ENCODE data around the gene RBM33. TPM values are rescaled to one million over a fixed set of nuclear protein-coding genes. Genes with fewer than 3 reads are reported as not detected.
A peak's percentile ranks its signal among the peaks of the same experiment; 100 is the strongest.
"Not testable (repeated sequence)": the region's sequence is repeated elsewhere in the genome, so short reads cannot be mapped to it uniquely, and the experiment has no call there.

RBM33 gene
- total and polyA plus RNA-seq, 4 experiments from 2014 or later: 17.2 to 167 (median 113) TPM

GRCh38 chr7:155612658-155613057 lies 31.8 kb upstream of the RBM33 start:
- H3K27ac ChIP-seq (ENCODE audit: low read depth, low read length): no peak overlapping the region
- intact Hi-C loops (cut with micrococcal nuclease): no loop called here
- POLR2A ChIA-PET (ENCODE audit: partially characterized antibody): no interaction called here
- no peaks in the 10 kb centered on the region for H3K27me3 ChIP-seq (ENCODE audit: insufficient read depth, low read length)
- no peaks in the 10 kb centered on the region for H3K4me1 ChIP-seq (ENCODE audit: insufficient read depth, low read length)
- CTCF ChIA-PET (ENCODE audit: partially characterized antibody): interaction anchor here (0.8 to 3.0 kb wide), 3 partner anchors 9 to 122 kb away, joined by 3 to 25 read pairs (median 4); no protein-coding TSS in a partner anchor
- H3K4me3 ChIP-seq (ENCODE audit: low read length in 2 of 2): no peak overlapping the region
- no peak overlapping the region for H3K4me3 Mint-ChIP-seq
- H3K4me1 Mint-ChIP-seq: peaks cover 0 to 1% (median 0%) of the 10 kb centered on the region in 4 donors
- peaks cover 4 to 10% of the 10 kb centered on the region in 2 donors for H3K27me3 Mint-ChIP-seq
- DNase-seq: no peak
- H3K9me3 ChIP-seq (ENCODE audit: control insufficient read depth in 1 of 2, low read length in 2 of 2): no peaks in the 10 kb centered on the region
- peaks cover 0 to 9% (median 0%) of the 10 kb centered on the region in 8 donors for H3K9me3 Mint-ChIP-seq
- H3K27ac Mint-ChIP-seq: no peak overlapping the region
- no peaks in the 10 kb centered on the region for H3K36me3 ChIP-seq (ENCODE audit: insufficient read depth, low read length)
- H3K36me3 Mint-ChIP-seq: peaks cover 0 to 10% of the 10 kb centered on the region in 2 donors

DNA sequence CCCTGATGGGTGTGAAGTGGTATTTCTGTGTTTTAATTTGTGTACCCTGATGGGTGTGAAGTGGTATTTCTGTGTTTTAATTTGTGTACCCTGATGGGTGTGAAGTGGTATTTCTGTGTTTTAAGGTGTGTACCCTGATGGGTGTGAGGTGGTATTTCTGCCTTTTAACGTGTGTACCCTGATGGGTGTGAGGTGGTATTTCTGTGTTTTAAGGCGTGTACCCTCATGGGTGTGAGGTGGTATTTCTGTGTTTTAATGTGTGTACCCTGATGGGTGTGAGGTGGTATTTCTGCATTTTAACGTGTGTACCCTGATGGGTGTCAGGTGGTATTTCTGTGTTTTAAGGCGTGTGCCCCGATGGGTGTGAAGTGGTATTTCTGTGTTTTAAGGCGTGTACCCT lies 29.4 kb upstream of the RBM33 start:
- CTCF ChIA-PET (ENCODE audit: partially characterized antibody); H3K4me1 Mint-ChIP-seq; H3K9me3 ChIP-seq (ENCODE audit: control insufficient read depth in 1 of 2, low read length in 2 of 2); H3K4me1 ChIP-seq (ENCODE audit: insufficient read depth, low read length); intact Hi-C loops (cut with micrococcal nuclease); POLR2A ChIA-PET (ENCODE audit: partially characterized antibody); H3K27ac ChIP-seq (ENCODE audit: low read depth, low read length); DNase-seq; H3K4me3 ChIP-seq (ENCODE audit: low read length in 2 of 2); H3K27me3 ChIP-seq (ENCODE audit: insufficient read depth, low read length); H3K9me3 Mint-ChIP-seq; H3K36me3 ChIP-seq (ENCODE audit: insufficient read depth, low read length); H3K36me3 Mint-ChIP-seq; H3K4me3 Mint-ChIP-seq: not testable (repeated sequence)
- H3K27ac Mint-ChIP-seq: peak overlapping the region in 1 of 7 donors; percentile 11
- H3K27me3 Mint-ChIP-seq: peaks cover 2 to 10% of the 10 kb centered on the region in 2 donors

DNA sequence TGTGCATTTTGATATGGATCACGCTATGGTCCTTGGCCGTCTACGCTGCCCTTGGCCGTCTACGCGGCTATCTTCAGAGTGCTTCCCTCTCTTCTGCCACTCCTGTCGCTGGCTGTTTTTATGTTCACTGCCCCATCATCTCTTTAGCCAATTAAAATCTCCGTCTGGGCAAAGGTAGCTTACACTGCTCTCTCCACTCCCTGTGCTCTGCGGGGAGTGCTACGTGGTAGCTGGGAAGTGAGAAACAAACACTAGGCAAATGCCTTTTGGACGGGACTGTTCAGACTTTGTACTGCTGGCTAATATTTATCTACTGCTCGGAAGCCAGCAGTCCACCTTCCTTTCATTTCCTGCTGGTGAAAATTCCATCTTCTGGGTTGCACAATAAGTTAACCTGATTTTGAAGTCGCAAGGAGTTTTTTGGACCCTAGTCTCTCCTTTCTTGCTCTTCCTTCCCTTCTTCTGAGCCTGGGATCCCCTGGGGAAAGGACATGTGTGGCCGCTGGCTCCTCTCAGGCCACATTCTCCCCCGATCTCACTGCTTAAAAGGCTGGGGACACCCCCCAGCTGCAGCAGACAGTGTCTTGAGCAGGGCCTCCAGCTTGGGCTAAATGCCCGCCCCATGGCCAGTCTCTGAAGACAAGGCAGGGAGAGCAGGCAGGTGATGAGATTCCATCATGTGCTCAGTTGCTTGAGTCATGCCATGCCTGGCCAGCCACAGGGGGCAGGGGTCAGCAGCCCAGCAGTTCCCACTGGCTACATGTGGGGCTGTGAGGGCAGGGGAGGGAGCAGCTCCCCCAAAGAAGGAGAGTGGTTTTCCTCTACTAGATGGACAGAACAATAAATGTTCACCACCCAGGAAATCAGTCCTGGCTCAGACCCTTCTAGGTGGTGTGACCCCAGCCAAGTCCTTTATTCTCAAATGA lies 25.5 kb upstream of the RBM33 start:
- Mint-ChIP-seq H3K36me3 (peaks cover 0 to 10% of the 10 kb centered on the region in 2 donors), H3K27ac (no peak overlapping the region), H3K4me1 (no peaks in the 10 kb centered on the region), H3K4me3 (no peak overlapping the region), H3K9me3 (peaks cover 0 to 9% (median 0%) of the 10 kb centered on the region in 8 donors), H3K27me3 (peaks cover 0 to 11% of the 10 kb centered on the region in 2 donors)
- no peaks in the 10 kb centered on the region for H3K9me3 ChIP-seq (ENCODE audit: control insufficient read depth in 1 of 2, low read length in 2 of 2)
- no peaks in the 10 kb centered on the region for H3K4me1 ChIP-seq (ENCODE audit: insufficient read depth, low read length)
- POLR2A ChIA-PET (ENCODE audit: partially characterized antibody): no interaction called here
- DNase-seq: no peak
- H3K4me3 ChIP-seq (ENCODE audit: low read length in 2 of 2): no peak overlapping the region
- CTCF ChIA-PET (ENCODE audit: partially characterized antibody): interaction anchor here (2.0 kb wide), 1 partner anchor 20 kb away, joined by 10 read pairs; no protein-coding TSS in a partner anchor
- no peak overlapping the region for H3K27ac ChIP-seq (ENCODE audit: low read depth, low read length)
- no peaks in the 10 kb centered on the region for H3K36me3 ChIP-seq (ENCODE audit: insufficient read depth, low read length)
- intact Hi-C loops (cut with micrococcal nuclease): no loop called here
- no peaks in the 10 kb centered on the region for H3K27me3 ChIP-seq (ENCODE audit: insufficient read depth, low read length)

DNA sequence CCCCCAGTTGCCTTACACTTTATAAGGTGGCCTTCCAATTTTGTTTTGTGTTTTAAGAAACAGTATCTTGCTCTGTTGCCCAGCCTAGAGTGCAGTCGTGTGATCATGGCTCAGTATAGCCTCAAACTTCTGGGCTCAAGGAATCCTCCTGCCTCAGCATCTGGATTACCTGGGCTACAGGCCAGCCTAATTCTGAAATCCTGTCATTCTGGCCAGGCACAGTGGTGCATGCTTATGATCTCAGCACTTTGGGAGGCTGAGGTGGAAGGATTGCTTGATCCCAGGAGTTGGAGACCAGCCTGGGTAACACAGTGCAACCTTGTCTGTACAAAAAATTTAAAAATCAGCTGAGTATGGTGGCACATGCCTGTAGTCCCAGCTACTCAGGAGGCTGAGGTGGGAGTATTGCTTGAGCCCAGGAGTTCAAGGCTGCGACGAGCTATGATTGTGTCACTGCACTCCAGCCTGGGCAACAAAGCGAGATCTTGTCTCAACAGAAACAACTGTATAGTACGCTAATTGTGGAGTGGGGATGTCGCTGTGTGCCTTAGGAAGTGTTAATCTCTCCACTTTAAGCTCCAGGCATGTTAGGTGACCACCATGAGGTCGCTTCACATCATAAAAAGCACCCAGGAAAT lies 24.7 kb upstream of the RBM33 start:
- Histone ChIP-seq H3K4me1 (ENCODE audit: insufficient read depth, low read length) (no peaks in the 10 kb centered on the region), H3K36me3 (ENCODE audit: insufficient read depth, low read length) (no peaks in the 10 kb centered on the region), H3K4me3 (ENCODE audit: low read length in 2 of 2) (no peak overlapping the region), H3K27me3 (ENCODE audit: insufficient read depth, low read length) (no peaks in the 10 kb centered on the region), H3K9me3 (ENCODE audit: control insufficient read depth in 1 of 2, low read length in 2 of 2) (no peaks in the 10 kb centered on the region), H3K27ac (ENCODE audit: low read depth, low read length) (no peak overlapping the region)
- H3K4me1 Mint-ChIP-seq: no peaks in the 10 kb centered on the region
- H3K36me3 Mint-ChIP-seq: peaks cover 0 to 9% of the 10 kb centered on the region in 2 donors
- CTCF ChIA-PET (ENCODE audit: partially characterized antibody): interaction anchor here (2.0 kb wide), 1 partner anchor 21 kb away, joined by 10 read pairs; no protein-coding TSS in a partner anchor
- POLR2A ChIA-PET (ENCODE audit: partially characterized antibody): interaction anchor here (0.5 kb wide), 1 partner anchor 9 kb away, joined by 3 read pairs; no protein-coding TSS in a partner anchor
- DNase-seq: no peak
- no peak overlapping the region for H3K27ac Mint-ChIP-seq
- peaks cover 0 to 8% (median 0%) of the 10 kb centered on the region in 8 donors for H3K9me3 Mint-ChIP-seq
- H3K4me3 Mint-ChIP-seq: no peak overlapping the region
- intact Hi-C loops (cut with micrococcal nuclease): no loop called here
- peaks cover 0 to 11% of the 10 kb centered on the region in 2 donors for H3K27me3 Mint-ChIP-seq

DNA sequence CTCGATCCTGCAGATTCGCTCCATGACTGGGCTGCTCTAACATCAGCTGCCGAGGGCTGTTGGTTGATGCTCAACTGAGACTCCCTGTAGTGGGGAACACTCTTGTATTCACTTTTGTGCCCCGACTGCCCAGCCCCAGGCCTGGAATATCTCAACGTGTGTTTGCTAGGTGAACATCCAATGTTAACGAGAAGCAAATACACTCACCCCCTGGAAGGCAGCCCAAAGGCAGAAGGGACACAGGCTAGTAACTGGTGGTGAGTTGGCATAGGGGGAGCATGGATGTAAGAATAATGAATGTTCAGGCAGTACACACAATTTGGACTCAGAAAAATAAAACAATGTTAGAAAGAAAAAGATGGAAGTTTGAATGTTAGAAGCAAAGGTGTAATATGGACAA lies 24.0 kb upstream of the RBM33 start:
- CTCF ChIA-PET (ENCODE audit: partially characterized antibody): interaction anchor here (2.0 kb wide), 1 partner anchor 22 kb away, joined by 10 read pairs; no protein-coding TSS in a partner anchor
- peaks cover 0 to 4% of the 10 kb centered on the region in 2 donors for H3K36me3 Mint-ChIP-seq
- Histone ChIP-seq H3K9me3 (ENCODE audit: control insufficient read depth in 1 of 2, low read length in 2 of 2) (no peaks in the 10 kb centered on the region), H3K27ac (ENCODE audit: low read depth, low read length) (no peak overlapping the region), H3K4me3 (ENCODE audit: low read length in 2 of 2) (no peak overlapping the region), H3K27me3 (ENCODE audit: insufficient read depth, low read length) (no peaks in the 10 kb centered on the region), H3K4me1 (ENCODE audit: insufficient read depth, low read length) (no peaks in the 10 kb centered on the region), H3K36me3 (ENCODE audit: insufficient read depth, low read length) (no peaks in the 10 kb centered on the region)
- POLR2A ChIA-PET (ENCODE audit: partially characterized antibody): interaction anchor here (0.5 kb wide), 1 partner anchor 9 kb away, joined by 3 read pairs; no protein-coding TSS in a partner anchor
- no peak for DNase-seq
- H3K27me3 Mint-ChIP-seq: peaks cover 0 to 11% of the 10 kb centered on the region in 2 donors
- H3K27ac Mint-ChIP-seq: no peak overlapping the region
- intact Hi-C loops (cut with micrococcal nuclease): no loop called here
- H3K9me3 Mint-ChIP-seq: peaks cover 0 to 3% (median 0%) of the 10 kb centered on the region in 8 donors
- no peak overlapping the region for H3K4me3 Mint-ChIP-seq
- no peaks in the 10 kb centered on the region for H3K4me1 Mint-ChIP-seq

- no peaks in the 10 kb centered on the region for H3K4me1 ChIP-seq (ENCODE audit: insufficient read depth, low read length)
- no peak for DNase-seq
- H3K4me1 Mint-ChIP-seq: no peaks in the 10 kb centered on the region
- H3K36me3 ChIP-seq (ENCODE audit: insufficient read depth, low read length): no peaks in the 10 kb centered on the region
- H3K4me3 Mint-ChIP-seq: no peak overlapping the region
- no peak overlapping the region for H3K4me3 ChIP-seq (ENCODE audit: low read length in 2 of 2)
- H3K36me3 Mint-ChIP-seq: no peaks in the 10 kb centered on the region
- peaks cover 2 to 11% of the 10 kb centered on the region in 2 donors for H3K27me3 Mint-ChIP-seq
- H3K27me3 ChIP-seq (ENCODE audit: insufficient read depth, low read length): no peaks in the 10 kb centered on the region
- no peak overlapping the region for H3K27ac ChIP-seq (ENCODE audit: low read depth, low read length)
- H3K9me3 ChIP-seq (ENCODE audit: control insufficient read depth in 1 of 2, low read length in 2 of 2): no peaks in the 10 kb centered on the region
- no peak overlapping the region for H3K27ac Mint-ChIP-seq
- intact Hi-C loops (cut with micrococcal nuclease): no loop called here
- peaks cover 0 to 5% (median under 1%) of the 10 kb centered on the region in 8 donors for H3K9me3 Mint-ChIP-seq
- CTCF ChIA-PET (ENCODE audit: partially characterized antibody): interaction anchor here (2.0 kb wide), 1 partner anchor 23 kb away, joined by 10 read pairs; no protein-coding TSS in a partner anchor
- POLR2A ChIA-PET (ENCODE audit: partially characterized antibody): no interaction called here
These were observed 23.0 kb upstream of the RBM33 start for GRCh38 chr7:155621418-155621980.

DNA sequence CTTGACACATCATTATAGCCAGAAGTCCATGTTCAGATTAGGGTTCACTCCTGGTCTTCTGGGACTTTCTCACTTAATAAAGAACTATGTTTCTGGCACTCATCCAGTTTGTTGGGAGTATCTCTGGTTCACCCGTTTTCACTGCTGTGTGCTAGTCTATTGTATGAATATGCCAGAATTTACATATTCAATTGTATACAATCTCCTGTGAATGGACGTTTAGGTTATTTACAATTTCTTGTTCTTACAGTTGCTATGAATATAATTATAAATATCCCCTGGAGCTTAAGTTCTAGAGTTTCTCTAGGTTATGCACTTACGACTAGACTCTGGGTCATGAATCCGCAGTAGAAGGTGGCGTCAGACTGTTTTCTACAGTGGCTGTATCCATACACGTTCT lies 20.0 kb upstream of the RBM33 start:
- intact Hi-C loops (cut with micrococcal nuclease): no loop called here
- Mint-ChIP-seq H3K4me3 (no peak overlapping the region), H3K9me3 (peaks cover 0 to 23% (median 14%) of the 10 kb centered on the region in 8 donors), H3K27me3 (peaks cover 4 to 11% of the 10 kb centered on the region in 2 donors), H3K27ac (no peak overlapping the region), H3K4me1 (no peaks in the 10 kb centered on the region), H3K36me3 (peaks cover 3% of the 10 kb centered on the region in 2 donors)
- ChIA-PET POLR2A (ENCODE audit: partially characterized antibody) (no interaction called here), CTCF (ENCODE audit: partially characterized antibody) (interaction anchor here (1.3 kb wide), 1 partner anchor 26 kb away, joined by 3 read pairs; no protein-coding TSS in a partner anchor)
- Histone ChIP-seq H3K27ac (ENCODE audit: low read depth, low read length) (no peak overlapping the region), H3K4me1 (ENCODE audit: insufficient read depth, low read length) (no peaks in the 10 kb centered on the region), H3K4me3 (ENCODE audit: low read length in 2 of 2) (no peak overlapping the region), H3K27me3 (ENCODE audit: insufficient read depth, low read length) (no peaks in the 10 kb centered on the region), H3K9me3 (ENCODE audit: control insufficient read depth in 1 of 2, low read length in 2 of 2) (no peaks in the 10 kb centered on the region), H3K36me3 (ENCODE audit: insufficient read depth, low read length) (no peaks in the 10 kb centered on the region)
- DNase-seq: no peak
